ENCODE measurements around the gene OR51B6.

Gene OR51B6

DNA sequence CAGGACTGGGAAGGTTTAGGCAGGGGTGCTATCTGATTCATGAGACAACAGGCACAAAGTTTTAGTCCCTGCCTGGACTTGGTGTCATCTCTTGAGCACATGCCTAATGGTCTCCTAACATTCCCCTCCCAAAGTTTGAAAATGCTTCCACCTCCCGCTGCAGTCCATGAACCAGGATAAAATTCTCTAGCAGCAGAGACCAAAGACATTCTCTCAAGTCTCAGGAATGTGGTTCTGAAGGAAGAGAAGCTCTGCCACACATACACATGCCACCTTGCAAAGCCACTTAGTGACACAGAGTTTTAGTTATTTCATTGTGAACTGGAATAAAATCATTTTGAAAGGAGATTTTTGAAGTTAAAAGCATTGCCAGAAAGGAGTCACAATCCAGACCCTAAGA, 15.5 kb downstream of the OR51B6 start:
- no peak for DNase-seq

GRCh38 chr11:5367448-5368074, 16.3 kb downstream of the OR51B6 start:
- DNase-seq: no peak

GRCh38 chr11:5368502-5369043, 17.3 kb downstream of the OR51B6 start:
- no peak for DNase-seq

GRCh38 chr11:5369789-5370188, 18.5 kb downstream of the OR51B6 start:
- no peak for DNase-seq

DNA sequence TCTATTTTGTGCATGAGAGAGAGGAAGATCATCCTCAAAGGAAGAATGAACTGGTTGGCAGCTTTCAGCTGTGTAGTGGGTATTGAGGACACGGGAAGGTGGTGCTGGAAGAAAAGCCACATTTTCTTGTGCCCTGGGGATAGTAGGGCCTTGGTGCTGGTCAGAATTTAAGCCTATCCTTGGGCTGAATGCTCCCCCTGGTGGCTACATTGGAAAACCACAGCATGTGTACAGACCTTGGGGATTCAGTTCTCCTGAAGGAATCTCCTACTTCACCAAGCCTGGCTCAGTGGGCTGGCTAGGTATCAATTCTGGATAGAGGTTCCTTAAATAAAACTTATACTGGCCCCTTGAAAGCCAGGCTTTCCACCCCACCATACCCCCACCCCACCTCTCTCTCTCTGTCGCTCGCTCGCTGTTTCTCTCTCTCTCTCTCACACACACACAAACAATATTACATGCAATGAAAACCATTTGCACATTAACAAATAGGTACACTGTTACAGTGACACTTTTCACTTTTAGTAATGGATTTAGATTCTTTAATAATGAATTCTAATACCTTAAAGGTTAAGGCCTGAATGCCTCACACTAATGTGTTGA, 29.5 kb downstream of the OR51B6 start:
- DNase-seq: no peak

- no peak for DNase-seq
These were observed 32.3 kb downstream of the OR51B6 start, which contains the start of gene OR51M1 for GRCh38 chr11:5383576-5383975. TSS of gene OR51M1 (plus strand) at chr11:5383812. CDS start at chr11:5389399, 5,587 bp downstream.

DNA sequence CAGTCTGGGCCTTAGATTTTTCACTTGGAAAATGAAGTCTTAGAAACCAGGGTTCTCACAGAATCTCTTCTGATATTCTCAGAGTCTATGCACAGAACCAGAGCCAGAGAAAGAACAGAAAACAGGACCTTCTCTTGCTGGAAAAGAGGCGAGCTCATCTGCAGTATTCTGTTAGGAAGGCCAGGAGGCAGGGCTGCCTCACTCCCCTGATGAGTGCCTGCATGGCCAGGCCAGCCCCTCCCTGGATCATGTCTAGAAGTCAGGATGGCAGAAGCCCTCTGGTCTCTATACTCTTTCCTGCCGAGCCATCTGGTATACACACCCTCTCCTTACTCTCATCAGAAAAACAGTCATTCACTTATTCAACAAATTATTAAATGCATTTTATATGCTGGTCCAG, 33.0 kb downstream of the OR51B6 start:
- DNase-seq: no peak

DNA sequence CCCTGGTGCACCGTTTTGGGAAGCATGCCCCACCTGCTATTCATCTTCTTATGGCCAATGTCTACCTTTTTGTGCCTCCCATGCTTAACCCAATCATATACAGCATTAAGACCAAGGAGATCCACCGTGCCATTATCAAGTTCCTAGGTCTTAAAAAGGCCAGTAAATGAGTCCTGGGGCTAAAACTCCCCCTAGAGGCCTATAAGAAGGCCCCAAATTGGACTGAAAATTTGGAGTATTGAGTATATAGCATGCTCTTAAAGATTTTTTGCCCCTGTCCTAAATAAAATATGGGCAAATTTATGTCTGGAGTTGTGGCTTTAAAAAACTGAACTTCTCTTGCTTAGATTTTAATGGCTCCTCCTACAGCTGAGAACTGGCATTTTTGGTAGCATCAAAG, 38.9 kb downstream of the OR51B6 start:
- no peak for DNase-seq

GRCh38 chr11:5394091-5394490, 42.8 kb downstream of the OR51B6 start:
- no peak for DNase-seq

DNA sequence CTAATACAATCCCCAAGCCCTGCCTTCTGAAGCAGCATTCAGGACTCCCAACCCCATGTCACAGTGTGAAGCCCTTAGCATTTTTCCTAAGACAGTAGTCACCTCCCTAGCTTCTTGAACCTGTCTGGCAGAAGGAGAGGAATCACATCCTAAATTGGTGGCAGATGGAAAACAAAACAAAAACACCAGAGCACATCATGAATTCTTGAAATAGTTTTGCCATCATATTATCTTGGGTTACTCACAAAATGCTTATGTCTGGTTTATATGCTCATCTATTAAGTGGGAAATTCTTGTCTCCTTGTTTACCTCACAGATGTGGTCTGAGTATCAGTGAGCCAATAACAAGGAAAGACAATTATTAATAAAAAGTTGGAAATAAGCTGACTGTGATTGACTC, 47.6 kb downstream of the OR51B6 start:
- DNase-seq: no peak

All from NCI-H2171 (cell line).